ENCODE measurements around the gene APPL1.

APPL1 gene

DNA sequence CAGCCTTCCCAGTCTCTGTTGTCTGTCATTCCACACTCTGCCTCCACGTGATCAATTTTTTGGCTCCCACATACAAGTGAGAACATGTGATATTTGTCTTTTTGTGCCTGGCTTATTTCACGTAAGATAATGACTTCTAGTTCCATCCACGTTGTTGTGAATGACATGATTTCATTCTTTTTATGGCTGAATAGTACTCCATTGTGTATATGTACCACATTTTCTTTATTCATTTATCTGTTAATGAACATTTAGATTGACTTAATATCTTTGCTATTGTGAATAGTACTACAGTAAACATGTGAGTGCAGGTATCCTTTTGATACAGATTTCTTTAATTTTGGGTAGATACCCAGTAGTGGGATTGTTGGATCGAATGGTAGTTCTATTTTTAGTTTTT lies 33.6 kb downstream of the APPL1 start:
- in situ Hi-C loops (cut with HindIII; ENCODE audit: low sequenced_read_pairs): no loop called here
- no peak for TF ChIP-seq CTCF (IDR thresholded peaks at IDR 0.05; ENCODE audit: low read depth, low read length)
- H3K4me3 ChIP-seq (ENCODE audit: low read depth, low read length): no peak overlapping the region
- no peak for DNase-seq (ENCODE audit: low read depth, low spot score)

- TF ChIP-seq CTCF (IDR thresholded peaks at IDR 0.05; ENCODE audit: low read depth, low read length): no peak
- in situ Hi-C loops (cut with HindIII; ENCODE audit: low sequenced_read_pairs): no loop called here
- H3K4me3 ChIP-seq (ENCODE audit: low read depth, low read length): no peak overlapping the region
- no peak for DNase-seq (ENCODE audit: low read depth, low spot score)
These were observed 34.4 kb downstream of the APPL1 start for GRCh38 chr3:57261929-57262328.

DNA sequence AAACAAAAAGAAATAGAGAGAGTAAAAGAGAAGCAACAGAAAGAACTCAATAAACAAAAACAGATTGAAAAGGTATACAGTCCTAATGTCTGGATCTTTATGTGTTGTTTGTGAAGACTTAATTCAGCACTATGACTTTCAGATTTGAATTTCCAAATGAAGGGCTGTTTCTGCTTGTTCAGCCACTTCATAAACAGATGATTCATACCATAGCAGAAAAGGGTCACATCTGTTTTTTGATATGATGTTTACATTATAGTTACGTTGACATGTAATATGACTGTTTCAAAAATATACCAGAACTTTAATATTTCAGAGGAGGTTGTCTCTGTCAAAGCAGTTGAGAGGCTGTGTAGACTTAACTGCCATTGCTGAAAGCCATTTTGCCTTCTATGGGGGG lies 40.9 kb downstream of the APPL1 start:
- H3K4me3 ChIP-seq (ENCODE audit: low read depth, low read length): no peak overlapping the region
- TF ChIP-seq CTCF (IDR thresholded peaks at IDR 0.05; ENCODE audit: low read depth, low read length): no peak
- no peak for DNase-seq (ENCODE audit: low read depth, low spot score)
- in situ Hi-C loops (cut with HindIII; ENCODE audit: low sequenced_read_pairs): no loop called here

DNA sequence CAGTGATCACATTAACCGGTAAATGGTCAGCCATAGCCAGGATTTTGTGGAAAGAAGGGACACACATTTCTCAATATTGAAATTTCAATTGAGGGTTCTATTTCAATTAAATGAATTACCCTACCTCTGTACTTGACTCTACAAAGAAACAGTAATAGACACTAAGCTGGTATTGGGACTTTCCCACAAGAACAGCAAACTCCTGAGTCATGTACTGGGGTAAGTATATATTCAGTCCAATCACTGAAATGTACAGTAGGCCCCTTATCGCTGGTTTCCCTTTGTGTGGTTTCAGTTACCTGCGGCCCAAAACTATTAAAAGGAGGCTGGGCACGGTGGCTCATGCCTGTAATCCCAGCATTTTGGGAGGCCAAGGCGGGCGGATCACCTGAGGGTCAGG lies 47.3 kb downstream of the APPL1 start:
- in situ Hi-C loops (cut with HindIII; ENCODE audit: low sequenced_read_pairs): no loop called here
- TF ChIP-seq CTCF (IDR thresholded peaks at IDR 0.05; ENCODE audit: low read depth, low read length): no peak
- DNase-seq (ENCODE audit: low read depth, low spot score): no peak
- no peak overlapping the region for H3K4me3 ChIP-seq (ENCODE audit: low read depth, low read length)

- DNase-seq (ENCODE audit: low read depth, low spot score): no peak
- no peak overlapping the region for H3K4me3 ChIP-seq (ENCODE audit: low read depth, low read length)
- no peak for TF ChIP-seq CTCF (IDR thresholded peaks at IDR 0.05; ENCODE audit: low read depth, low read length)
- in situ Hi-C loops (cut with HindIII; ENCODE audit: low sequenced_read_pairs): no loop called here
These were observed 47.9 kb downstream of the APPL1 start for GRCh38 chr3:57275393-57275792.

DNA sequence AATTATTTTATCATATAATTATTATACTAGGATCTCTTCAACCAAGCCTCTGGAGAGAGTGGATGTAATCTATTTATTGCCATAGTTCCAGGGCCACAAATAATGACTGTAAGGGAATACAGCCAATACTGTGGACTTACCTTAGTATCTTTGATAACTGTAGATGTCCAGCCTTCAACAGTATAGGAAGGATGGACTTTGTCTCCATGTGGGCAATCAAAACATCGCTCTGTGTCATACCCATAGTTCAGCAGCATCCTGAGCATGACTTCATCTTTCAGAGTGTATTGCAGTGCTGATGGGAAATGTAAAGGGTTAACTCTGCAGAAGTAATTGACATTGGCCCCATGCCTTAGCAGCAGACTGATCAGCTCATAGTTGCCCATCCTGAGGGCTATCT lies 50.7 kb downstream of the APPL1 start:
- TF ChIP-seq CTCF (IDR thresholded peaks at IDR 0.05; ENCODE audit: low read depth, low read length): no peak
- in situ Hi-C loops (cut with HindIII; ENCODE audit: low sequenced_read_pairs): no loop called here
- no peak overlapping the region for H3K4me3 ChIP-seq (ENCODE audit: low read depth, low read length)
- DNase-seq (ENCODE audit: low read depth, low spot score): no peak

- no peak for DNase-seq (ENCODE audit: low read depth, low spot score)
- in situ Hi-C loops (cut with HindIII; ENCODE audit: low sequenced_read_pairs): no loop called here
- H3K4me3 ChIP-seq (ENCODE audit: low read depth, low read length): no peak overlapping the region
- TF ChIP-seq CTCF (IDR thresholded peaks at IDR 0.05; ENCODE audit: low read depth, low read length): no peak
These were observed 52.2 kb downstream of the APPL1 start for GRCh38 chr3:57279685-57280084.

Measured in astrocyte of the spinal cord (primary cell).